ENCODE measurements around the gene TUT1. TPM values are rescaled to one million over a fixed set of nuclear protein-coding genes. Genes with fewer than 3 reads are reported as not detected.

Gene TUT1
- total and polyA plus RNA-seq, 3 donors from 2014 or later: 24.3 to 30.0 (median 25.0) TPM

DNA sequence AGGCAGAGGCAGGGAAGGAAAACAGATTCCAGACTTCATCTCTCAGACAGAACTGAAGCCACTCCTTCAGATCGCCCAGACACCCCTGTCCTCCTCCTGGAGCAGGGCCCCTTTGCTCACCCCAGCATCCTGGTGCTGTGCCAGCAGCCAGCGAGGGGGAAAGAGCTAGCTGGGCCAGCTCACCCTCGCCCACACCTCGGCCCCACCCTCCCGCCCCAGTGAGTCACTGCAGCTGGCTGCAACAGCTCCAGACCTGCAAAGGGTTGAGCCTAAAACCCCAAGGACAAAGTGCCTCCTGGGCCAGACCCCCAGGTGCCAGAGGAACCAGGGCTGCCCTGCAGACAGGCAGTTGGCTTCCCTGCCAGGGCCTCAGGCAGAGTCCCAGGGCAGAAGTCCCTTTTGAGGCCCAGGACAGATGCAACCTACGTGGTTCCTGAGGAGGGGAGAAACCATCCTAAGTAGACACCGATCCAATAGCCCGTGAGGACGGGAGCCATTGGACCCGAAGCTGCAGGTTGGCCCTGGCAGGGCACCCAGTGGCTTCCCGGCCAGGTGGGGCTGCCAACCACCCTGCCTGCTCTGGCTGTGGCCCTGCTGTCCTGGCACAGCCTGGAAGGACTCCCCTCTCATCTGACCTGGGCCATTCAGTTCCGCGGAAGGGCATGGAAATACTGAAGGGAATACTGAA lies 51.9 kb downstream of the TUT1 start:
- no peaks in the 10 kb centered on the region for H3K27me3 ChIP-seq
- no peak for TF ChIP-seq POLR2A (IDR thresholded peaks at IDR 0.05)
- no peak overlapping the region for H3K4me3 ChIP-seq
- peaks cover 56% of the 10 kb centered on the region for H3K4me1 ChIP-seq
- DNase-seq: no peak
- WGBS, 2 donors: 31 to 33% methylated on average over 4 to 13 of the region's 13 CpGs
- intact Hi-C loops (cut with DNase I; ENCODE audit: low total_unique reads): no loop called here
- peak overlapping the region; percentile 23 to 24 for H3K27ac ChIP-seq
- no peaks in the 10 kb centered on the region for H3K9me3 ChIP-seq
- H3K36me3 ChIP-seq (ENCODE audit: low read depth, missing control alignments): no peaks in the 10 kb centered on the region

DNA sequence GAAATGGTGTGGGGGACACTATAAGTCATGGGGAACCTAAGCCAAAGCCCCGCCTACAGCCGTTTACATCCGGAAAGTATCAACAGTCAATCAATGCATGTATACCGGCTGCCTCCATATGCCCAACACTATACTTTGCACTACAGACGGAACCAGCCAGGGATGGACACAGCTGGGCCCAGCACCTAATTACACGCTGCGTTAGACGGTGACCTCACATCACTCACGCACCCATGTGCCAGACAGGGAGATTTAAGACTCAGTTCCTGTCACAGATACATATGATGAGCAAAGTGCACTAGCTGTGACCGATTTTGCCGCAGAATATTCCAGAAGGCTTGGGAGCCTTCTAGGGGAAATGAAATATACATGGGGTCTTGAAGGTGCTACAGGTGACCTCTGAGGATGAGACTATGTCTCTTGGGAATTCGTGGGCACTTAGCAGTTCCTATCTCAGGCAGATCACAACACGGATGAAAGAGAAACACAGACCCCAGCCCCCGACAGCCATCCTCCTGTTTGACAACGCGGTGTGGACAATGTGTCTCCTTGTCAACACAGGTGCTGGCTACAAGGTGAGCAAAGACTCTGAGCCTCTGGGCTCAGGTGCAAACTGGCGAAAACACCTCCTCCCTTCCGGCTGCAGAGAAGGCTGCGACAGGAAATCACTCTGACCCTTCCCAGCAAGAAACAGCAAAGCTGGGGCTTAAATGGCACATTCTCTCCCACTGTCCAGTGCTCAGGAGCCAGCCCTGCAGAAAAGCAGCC lies 52.7 kb downstream of the TUT1 start:
- H3K4me3 ChIP-seq: no peak overlapping the region
- intact Hi-C loops (cut with DNase I; ENCODE audit: low total_unique reads): no loop called here
- H3K27ac ChIP-seq: peak overlapping the region in 1 of 2 donors; percentile 23
- H3K27me3 ChIP-seq: no peaks in the 10 kb centered on the region
- DNase-seq: no peak
- H3K9me3 ChIP-seq: no peaks in the 10 kb centered on the region
- TF ChIP-seq, protein P1, sequence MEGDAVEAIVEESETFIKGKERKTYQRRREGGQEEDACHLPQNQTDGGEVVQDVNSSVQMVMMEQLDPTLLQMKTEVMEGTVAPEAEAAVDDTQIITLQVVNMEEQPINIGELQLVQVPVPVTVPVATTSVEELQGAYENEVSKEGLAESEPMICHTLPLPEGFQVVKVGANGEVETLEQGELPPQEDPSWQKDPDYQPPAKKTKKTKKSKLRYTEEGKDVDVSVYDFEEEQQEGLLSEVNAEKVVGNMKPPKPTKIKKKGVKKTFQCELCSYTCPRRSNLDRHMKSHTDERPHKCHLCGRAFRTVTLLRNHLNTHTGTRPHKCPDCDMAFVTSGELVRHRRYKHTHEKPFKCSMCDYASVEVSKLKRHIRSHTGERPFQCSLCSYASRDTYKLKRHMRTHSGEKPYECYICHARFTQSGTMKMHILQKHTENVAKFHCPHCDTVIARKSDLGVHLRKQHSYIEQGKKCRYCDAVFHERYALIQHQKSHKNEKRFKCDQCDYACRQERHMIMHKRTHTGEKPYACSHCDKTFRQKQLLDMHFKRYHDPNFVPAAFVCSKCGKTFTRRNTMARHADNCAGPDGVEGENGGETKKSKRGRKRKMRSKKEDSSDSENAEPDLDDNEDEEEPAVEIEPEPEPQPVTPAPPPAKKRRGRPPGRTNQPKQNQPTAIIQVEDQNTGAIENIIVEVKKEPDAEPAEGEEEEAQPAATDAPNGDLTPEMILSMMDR (IDR thresholded peaks at IDR 0.05): no peak
- TF ChIP-seq POLR2A (IDR thresholded peaks at IDR 0.05): no peak
- WGBS, 2 donors: 65 to 72% methylated on average over 15 to 19 of the region's 19 CpGs
- no peaks in the 10 kb centered on the region for H3K36me3 ChIP-seq (ENCODE audit: low read depth, missing control alignments)
- H3K4me1 ChIP-seq: peaks cover 56% of the 10 kb centered on the region

DNA sequence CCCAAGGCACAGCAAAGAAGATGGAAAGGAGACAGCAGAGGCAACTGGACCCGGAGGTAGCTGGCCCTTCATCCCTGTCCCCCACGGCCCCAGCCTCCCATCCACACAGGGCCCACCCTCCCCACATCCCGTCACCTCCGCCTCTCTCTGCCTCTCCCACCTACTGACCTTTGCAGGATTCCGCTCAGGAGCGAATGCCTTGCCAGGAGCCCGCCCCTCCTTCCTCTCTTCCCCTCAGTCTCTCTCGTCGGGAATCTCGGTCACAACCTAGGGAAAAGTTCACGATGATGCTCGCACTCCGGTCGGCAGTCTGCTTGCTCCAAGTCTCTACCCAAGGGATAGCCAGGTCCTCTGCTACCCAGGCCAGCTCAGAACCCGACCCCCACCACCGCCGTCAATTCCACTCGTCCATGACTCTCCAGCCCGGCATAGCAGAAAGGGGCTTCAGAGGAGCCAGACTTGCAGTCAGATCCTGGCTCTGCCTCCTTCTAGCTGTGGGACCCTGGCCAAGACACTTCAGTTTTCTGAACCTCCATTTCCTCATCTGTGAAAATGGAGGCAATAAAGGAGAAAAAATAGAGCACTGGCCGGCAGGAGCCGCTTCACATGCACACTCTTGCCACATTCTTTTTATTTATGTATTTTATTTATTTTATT lies 54.9 kb downstream of the TUT1 start:
- Histone ChIP-seq H3K4me3 (no peak overlapping the region), H3K36me3 (ENCODE audit: low read depth, missing control alignments) (no peaks in the 10 kb centered on the region), H3K4me1 (peaks cover 37% of the 10 kb centered on the region), H3K27ac (no peak overlapping the region), H3K9me3 (no peaks in the 10 kb centered on the region), H3K27me3 (no peaks in the 10 kb centered on the region)
- intact Hi-C loops (cut with DNase I; ENCODE audit: low total_unique reads): no loop called here
- 60 to 61% methylated on average over 21 of the region's 21 CpGs for WGBS, 2 donors
- no peak for TF ChIP-seq POLR2A (IDR thresholded peaks at IDR 0.05)
- no peak for DNase-seq

DNA sequence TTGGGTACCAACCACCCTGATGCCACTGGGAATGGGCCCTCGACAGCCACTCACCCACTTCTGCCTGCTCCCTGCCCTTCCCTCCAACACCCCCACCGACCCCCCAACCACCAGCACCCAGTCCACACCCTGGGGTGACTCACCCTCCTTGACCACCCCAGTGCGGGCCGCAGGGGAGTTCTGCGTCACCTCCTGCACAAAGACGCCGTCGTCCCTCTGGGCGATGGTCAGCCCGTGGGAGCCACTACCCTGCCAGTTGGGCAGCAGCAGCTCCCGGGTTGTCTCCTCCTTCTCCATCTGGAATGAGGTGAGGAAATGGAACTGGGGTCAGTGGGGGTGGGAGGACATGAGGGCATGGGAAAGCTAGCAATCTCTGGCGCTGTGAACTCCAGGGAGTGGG lies 55.5 kb downstream of the TUT1 start:
- no peaks in the 10 kb centered on the region for H3K9me3 ChIP-seq
- no peak overlapping the region for H3K27ac ChIP-seq
- TF ChIP-seq POLR2A (IDR thresholded peaks at IDR 0.05): no peak
- TF ChIP-seq, protein P1 (IDR thresholded peaks at IDR 0.05): no peak
- 85 to 87% methylated on average over 11 to 12 of the region's 12 CpGs for WGBS, 2 donors
- DNase-seq: no peak
- intact Hi-C loops (cut with DNase I; ENCODE audit: low total_unique reads): no loop called here
- no peak overlapping the region for H3K4me3 ChIP-seq
- no peaks in the 10 kb centered on the region for H3K27me3 ChIP-seq
- H3K36me3 ChIP-seq (ENCODE audit: low read depth, missing control alignments): no peaks in the 10 kb centered on the region
- peaks cover 31% of the 10 kb centered on the region for H3K4me1 ChIP-seq

DNA sequence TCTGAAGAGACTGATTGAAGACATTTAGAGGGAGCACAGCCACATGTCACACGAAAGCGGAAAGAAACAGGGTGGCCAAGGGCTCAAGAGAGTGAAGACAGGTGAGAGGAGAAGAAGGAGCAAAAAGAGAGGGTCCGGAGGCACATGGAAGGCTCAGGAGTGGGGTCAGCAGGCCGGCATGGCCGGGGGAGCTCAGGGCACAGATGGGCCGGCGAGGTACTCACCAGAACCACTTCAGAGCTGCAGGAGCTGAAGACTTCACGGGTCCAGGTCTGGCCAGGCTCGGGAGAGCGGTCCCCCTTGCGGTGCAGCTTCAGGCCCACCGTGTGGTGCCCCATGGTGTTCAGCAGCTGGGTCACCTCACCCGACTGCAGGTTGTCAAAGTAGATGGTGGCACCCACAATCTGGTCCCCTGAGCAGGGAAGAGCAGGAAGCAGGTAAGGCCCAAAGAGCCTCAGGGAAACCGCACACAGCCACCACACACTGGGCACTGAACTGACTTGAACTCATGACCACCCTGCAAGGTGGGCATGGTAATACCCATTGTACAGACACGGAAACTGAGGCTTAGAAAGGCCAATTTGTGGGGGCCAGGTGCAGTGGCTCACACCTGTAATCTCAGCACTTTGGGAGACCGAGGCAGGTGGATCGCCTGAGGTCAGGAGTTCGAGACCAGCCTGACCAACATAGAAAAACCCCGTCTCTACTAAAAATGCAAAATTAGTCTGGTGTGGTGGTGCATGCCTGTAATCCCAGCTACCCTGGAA lies 56.4 kb downstream of the TUT1 start:
- WGBS, 2 donors: 90 to 95% methylated on average over 19 of the region's 19 CpGs
- no peak overlapping the region for H3K27ac ChIP-seq

More for the DNA sequence above, 56.4 kb downstream of the TUT1 start:
- H3K36me3 ChIP-seq (ENCODE audit: low read depth, missing control alignments): no peaks in the 10 kb centered on the region
- H3K27me3 ChIP-seq: no peaks in the 10 kb centered on the region
- TF ChIP-seq, protein P1 (IDR thresholded peaks at IDR 0.05): no peak
- TF ChIP-seq POLR2A (IDR thresholded peaks at IDR 0.05): no peak
- peaks cover 24% of the 10 kb centered on the region for H3K4me1 ChIP-seq
- no peak overlapping the region for H3K4me3 ChIP-seq
- intact Hi-C loops (cut with DNase I; ENCODE audit: low total_unique reads): no loop called here
- H3K9me3 ChIP-seq: no peaks in the 10 kb centered on the region
- DNase-seq: no peak

Data from testis (tissue), 3 donors.